Endothelial cell of umbilical vein (primary cell): ENCODE results near the gene RAB5IF. TPM values are rescaled to one million over a fixed set of nuclear protein-coding genes. Genes with fewer than 3 reads are reported as not detected.
A peak's percentile ranks its signal among the peaks of the same experiment; 100 is the strongest.

Experiments used
- BruUV-seq: library from RNA; stranded (reverse); fragments of 400-500 nt; replicated peaks from 2 replicates; lab custom pipeline; 2021; lab: Mats Ljungman, UMichigan
- CTCF ChIA-PET: fragments of 300-600, 350-600 bp; sonication (Branson Sonifier 250); formaldehyde crosslinking; loops from one replicate; lab custom pipeline; 2021; ENCODE audit warnings: antibody characterized with exemption, inconsistent platforms; lab: Charles Lee
- POLR2A ChIA-PET: fragments of 300-600, 350-600 bp; sonication (Branson Sonifier 250); formaldehyde crosslinking; loops from one replicate; lab custom pipeline; 2021; ENCODE audit warnings: antibody characterized with exemption, inconsistent platforms; lab: Charles Lee
- DNase-seq: peaks from one replicate; pipeline ENCODE4 v3.0.0-alpha.2; 2011; ENCODE audit warnings: low read depth, low spot score
- FAIRE-seq: peaks from 2 replicates; lab custom pipeline; 2011; peaks lifted over from hg19 to GRCh38; lab: Jason Lieb, UNC
- H2AFZ ChIP-seq: 2 replicates; pipeline ENCODE4 v1.6.0; 2012; ENCODE audit warnings: low read depth, low read length, control low read depth, inconsistent platforms
- H3K27ac ChIP-seq: 2 replicates; pipeline ENCODE4 v1.5.1; 2011; ENCODE audit warnings: low read depth, mild to moderate bottlenecking, control low read depth, low read length, moderate library complexity; ENCODE audit not compliant: insufficient read depth
- H3K27me3 ChIP-seq, 2 experiments: 2 replicates each; pipeline versions ENCODE4 v1.6.0 to v1.6.1; 2011; ENCODE audit warnings: low read length in 2 of 2, mixed read lengths in 1 of 2; ENCODE audit not compliant: control insufficient read depth in 2 of 2, insufficient read depth in 2 of 2
- H3K36me3 ChIP-seq, 2 experiments: 2 replicates in 1 of 2; 3 replicates in 1 of 2; pipeline ENCODE4 v1.5.1; 2011; ENCODE audit warnings: low read length in 2 of 2, mild to moderate bottlenecking in 1 of 2, moderate library complexity in 1 of 2; ENCODE audit not compliant: control insufficient read depth in 2 of 2, insufficient read depth in 2 of 2; ENCODE audit errors: extremely low read depth in 1 of 2
- H3K4me1 ChIP-seq: 3 replicates; pipeline ENCODE4 v1.5.1; 2011; ENCODE audit warnings: mild to moderate bottlenecking, low read length; ENCODE audit not compliant: control insufficient read depth, insufficient read depth; ENCODE audit errors: extremely low read depth
- H3K4me2 ChIP-seq: 2 replicates; pipeline ENCODE4 v1.6.1; 2011; ENCODE audit warnings: low read length, control low read depth, mixed read lengths; ENCODE audit not compliant: insufficient read depth
- H3K4me3 ChIP-seq, 3 experiments: fragments of 200-600 bp in 1 of 3; sonication (generic), shearing (Covaris generic) in 1 of 3; replicated peaks in 1 of 3; 2 replicates each; pipeline ENCODE4 v1.5.1; 2011 to 2016; ENCODE audit warnings: control low read depth in 3 of 3, low read length in 3 of 3, mild to moderate bottlenecking in 2 of 3, inconsistent platforms in 1 of 3, low read depth in 1 of 3, moderate library complexity in 1 of 3; ENCODE audit not compliant: insufficient read depth in 1 of 3
- H3K79me2 ChIP-seq: 2 replicates; pipeline ENCODE4 v1.6.0; 2012; ENCODE audit warnings: low read length, inconsistent platforms; ENCODE audit not compliant: control insufficient read depth, insufficient read depth
- H3K9ac ChIP-seq: replicated peaks from 2 replicates; pipeline ENCODE3; 2011; ENCODE audit warnings: low read length, control low read depth; ENCODE audit not compliant: insufficient read depth; ENCODE audit errors: extremely low read depth
- H3K9me1 ChIP-seq: replicated peaks from 3 replicates; pipeline ENCODE4 v1.6.0; 2011; ENCODE audit warnings: mild to moderate bottlenecking, low read length; ENCODE audit not compliant: control insufficient read depth, insufficient read depth; ENCODE audit errors: extremely low read depth
- H3K9me3 ChIP-seq: replicated peaks from 2 replicates; pipeline ENCODE4 v1.5.1; 2012; ENCODE audit warnings: low read length, inconsistent platforms; ENCODE audit not compliant: control insufficient read depth, insufficient read depth
- H4K20me1 ChIP-seq: replicated peaks from 2 replicates; pipeline ENCODE3; 2011; ENCODE audit warnings: mild to moderate bottlenecking, low read length; ENCODE audit not compliant: control insufficient read depth, insufficient read depth; ENCODE audit errors: extremely low read depth
- CTCF ChIP-seq, 2 donors: IDR thresholded peaks; 1 replicate in 1 of 2; 2 replicates in 1 of 2; pipeline ENCODE4 v1.5.1; 2011; ENCODE audit warnings: low read length in 2 of 2, mild to moderate bottlenecking in 2 of 2, moderate library complexity in 2 of 2, control low read depth in 1 of 2, inconsistent platforms in 1 of 2, low read depth in 1 of 2; ENCODE audit not compliant: insufficient read depth in 1 of 2; ENCODE audit errors: extremely low read depth in 1 of 2
- EZH2 ChIP-seq: IDR thresholded peaks from 2 replicates; pipeline ENCODE4 v1.6.1; 2012; ENCODE audit warnings: borderline replicate concordance, low read depth, mild to moderate bottlenecking, moderate library complexity, low read length, inconsistent platforms; ENCODE audit not compliant: severe bottlenecking
- FOS ChIP-seq: IDR thresholded peaks from 2 replicates; pipeline ENCODE4 v1.6.1; 2011; ENCODE audit warnings: mild to moderate bottlenecking, low read length, moderate library complexity, borderline replicate concordance; ENCODE audit not compliant: insufficient read depth
- GATA2 ChIP-seq: IDR thresholded peaks from 2 replicates; pipeline ENCODE4 v1.7.0; 2011; ENCODE audit warnings: low read depth, mild to moderate bottlenecking, moderate library complexity, mixed read lengths, low read length; ENCODE audit not compliant: insufficient read length, insufficient read depth
- JUN ChIP-seq: IDR thresholded peaks from 2 replicates; pipeline ENCODE4 v1.6.1; 2011; ENCODE audit warnings: borderline replicate concordance, low read depth; ENCODE audit not compliant: insufficient read length, insufficient read depth
- MAX ChIP-seq: IDR thresholded peaks from 2 replicates; pipeline ENCODE4 v1.6.1; 2011; ENCODE audit not compliant: insufficient read depth, insufficient read length
- MYC ChIP-seq: IDR thresholded peaks from one replicate; pipeline ENCODE4 v1.6.1; 2011; ENCODE audit warnings: mild to moderate bottlenecking, low read depth, low read length
- POLR2A ChIP-seq: IDR thresholded peaks from 2 replicates; pipeline ENCODE4 v1.6.1; 2012; ENCODE audit warnings: low read depth, mild to moderate bottlenecking, control low read depth, low read length
- POLR2AphosphoS5 ChIP-seq: IDR thresholded peaks from 2 replicates; pipeline ENCODE4 v1.6.1; 2012; ENCODE audit warnings: low read depth, mild to moderate bottlenecking, control low read depth, low read length, moderate library complexity; ENCODE audit not compliant: insufficient read depth
- dilution Hi-C: fragments of 300-500 bp; cut with MboI; formaldehyde crosslinking; loops from one replicate; pipeline ENCODE4 v1.15.0; 2019; ENCODE audit warnings: low sequenced_read_pairs; ENCODE audit not compliant: extremely low pct_ligation_motif_present
- intact Hi-C: fragments of 100-400 bp; cut with micrococcal nuclease; formaldehyde crosslinking; loops from one replicate; pipeline ENCODE4 v1.10.0; 2022
- polyA plus RNA-seq, 4 experiments: library from polyadenylated mRNA; depleted of rRNA in 3 of 4; stranded (reverse) in 3 of 4; unstranded in 1 of 4; fragments of >200 nt; gene quantifications; 2 replicates each; pipeline versions ENCODE4 v1.2.1 to v1.2.3, GENCODE V29; 2011 to 2012; ENCODE audit warnings: missing spikeins in 1 of 4
- total RNA-seq: library from RNA; stranded (reverse); gene quantifications from 2 replicates; pipeline ENCODE4 v1.2.3, GENCODE V29; 2021

RAB5IF gene
- total and polyA plus RNA-seq, 2 donors (not counting 3 experiments of a cell fraction or from before 2014, with no cell fraction given), result 113 to 162 TPM

GRCh38 chr20:36624068-36624943 is 18.7 kb downstream of the RAB5IF start:
- Histone ChIP-seq H3K36me3 (no peaks in the 10 kb centered on the region), H3K79me2 (no peaks in the 10 kb centered on the region), H3K4me2 (no peak overlapping the region), H3K4me1 (no peaks in the 10 kb centered on the region), H4K20me1 (no peaks in the 10 kb centered on the region), H3K4me3 (no peak overlapping the region), H3K9ac (no peak overlapping the region), H2AFZ (peak overlapping the region; percentile 24), H3K9me3 (no peaks in the 10 kb centered on the region), H3K27me3 (no peaks in the 10 kb centered on the region), H3K9me1 (no peaks in the 10 kb centered on the region), H3K27ac (no peak overlapping the region)
- no peak for FAIRE-seq
- intact Hi-C loops, result no loop called here
- ChIA-PET CTCF (interaction anchor here (1.4 kb wide), 1 partner anchor 11 kb away, joined by 4 read pairs; no protein-coding TSS in a partner anchor), POLR2A (no interaction called here)
- BruUV-seq, result no TSS peak
- TF ChIP-seq JUN, result no peak
- no peak for TF ChIP-seq POLR2A
- TF ChIP-seq MAX, result no peak
- no peak for TF ChIP-seq MYC
- TF ChIP-seq CTCF (IDR thresholded peaks at IDR 0.05; ENCODE audit: extremely low read depth in 1 of 2, insufficient read depth in 1 of 2, low read depth in 1 of 2, low read length in 2 of 2), result no peak
- no peak for TF ChIP-seq FOS
- TF ChIP-seq POLR2AphosphoS5, result no peak
- TF ChIP-seq GATA2, result no peak
- TF ChIP-seq EZH2, result no peak
- dilution Hi-C loops, result no loop called here
- no peak for DNase-seq
